Right hindlimb (tissue), 1 donor: ENCODE data around the gene PPM1E.
"Not testable (repeated sequence)": the region's sequence is repeated elsewhere in the genome, so short reads cannot be mapped to it uniquely, and the experiment has no call there.

Experiments
- DNase-seq: peaks from one replicate; pipeline ENCODE4 v3.0.0-alpha.2; 2018

The PPM1E gene

GRCh38 chr17:58783380-58783779 lies 27.7 kb downstream of the PPM1E start:
- no peak for DNase-seq

GRCh38 chr17:58785097-58785496 lies 29.4 kb downstream of the PPM1E start:
- DNase-seq: no peak

DNA sequence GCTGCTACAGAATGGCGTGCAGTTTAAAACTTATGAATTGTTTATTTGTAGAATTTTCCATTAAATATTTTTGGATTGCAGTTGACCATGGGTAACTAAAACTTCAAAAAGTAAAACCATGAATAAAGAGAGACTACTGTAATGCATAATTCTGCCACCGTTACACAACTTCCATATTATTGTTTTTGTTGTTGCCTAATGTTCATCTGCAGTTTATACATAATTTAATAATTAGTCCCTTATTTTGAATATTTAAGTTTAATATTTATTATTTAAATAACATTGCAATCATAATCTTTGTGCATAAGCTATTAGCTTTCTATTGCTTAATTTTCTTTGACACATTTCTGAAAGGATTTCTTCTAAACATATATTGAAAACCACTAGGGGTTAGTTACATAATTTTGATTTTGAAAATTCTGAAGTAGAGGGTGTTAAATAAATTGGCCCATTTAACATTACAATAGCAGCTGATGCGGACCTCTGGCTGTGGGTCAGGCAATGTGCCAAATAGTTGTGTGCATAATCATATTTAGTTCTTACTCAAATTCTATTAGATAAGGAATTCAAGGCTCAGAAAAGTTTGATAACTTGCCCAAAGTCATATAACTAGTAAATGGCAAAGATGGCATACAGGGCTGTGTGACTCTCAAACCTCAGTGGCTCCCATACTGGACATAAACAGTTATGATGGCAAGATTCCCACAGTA lies 31.1 kb downstream of the PPM1E start:
- DNase-seq: no peak

DNA sequence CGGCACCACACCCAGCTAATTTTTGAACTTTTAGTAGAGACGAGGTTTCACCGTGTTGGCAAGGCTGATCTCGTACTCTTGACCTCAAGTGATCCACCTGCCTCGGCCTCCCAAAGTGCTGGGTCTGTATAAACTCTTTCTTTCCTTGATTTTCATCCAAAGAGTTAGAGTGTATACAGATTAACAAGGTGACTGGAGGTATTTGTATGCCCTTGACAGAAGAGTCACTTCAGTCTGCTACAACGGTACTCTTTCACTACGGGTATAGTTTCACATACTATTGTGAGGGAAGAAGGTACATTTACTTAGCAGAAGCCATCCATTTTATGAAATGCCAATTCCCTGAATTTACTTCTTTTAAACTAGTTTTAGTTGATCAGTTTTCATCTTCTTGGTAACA lies 32.5 kb downstream of the PPM1E start:
- DNase-seq: no peak

GRCh38 chr17:58789160-58789559 lies 33.5 kb downstream of the PPM1E start:
- DNase-seq: no peak

GRCh38 chr17:58789831-58790230 lies 34.2 kb downstream of the PPM1E start:
- no peak for DNase-seq

- not testable (repeated sequence) for DNase-seq
Measured at GRCh38 chr17:58794508-58794907, 38.9 kb downstream of the PPM1E start.

GRCh38 chr17:58802188-58802587 lies 46.5 kb downstream of the PPM1E start:
- no peak for DNase-seq

DNA sequence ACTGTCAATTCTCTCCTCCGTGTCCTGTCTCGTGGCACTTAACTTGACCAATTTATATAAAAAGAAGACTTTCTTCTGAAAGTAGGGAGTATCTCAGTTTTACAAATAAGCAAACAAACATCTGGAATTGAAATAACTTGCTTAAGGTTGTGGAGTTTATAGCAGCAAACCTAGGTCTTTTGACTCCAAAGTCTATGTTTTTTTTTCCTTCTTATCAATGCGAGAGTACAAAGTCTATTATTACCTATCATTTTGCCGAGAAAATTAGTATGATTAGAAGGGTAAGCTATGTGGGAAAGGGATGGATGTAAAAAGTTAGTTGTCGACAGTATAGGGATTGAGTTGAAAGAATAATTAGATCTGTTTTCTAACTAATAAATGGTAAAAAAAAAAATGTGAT lies 50.4 kb downstream of the PPM1E start:
- DNase-seq: no peak

DNA sequence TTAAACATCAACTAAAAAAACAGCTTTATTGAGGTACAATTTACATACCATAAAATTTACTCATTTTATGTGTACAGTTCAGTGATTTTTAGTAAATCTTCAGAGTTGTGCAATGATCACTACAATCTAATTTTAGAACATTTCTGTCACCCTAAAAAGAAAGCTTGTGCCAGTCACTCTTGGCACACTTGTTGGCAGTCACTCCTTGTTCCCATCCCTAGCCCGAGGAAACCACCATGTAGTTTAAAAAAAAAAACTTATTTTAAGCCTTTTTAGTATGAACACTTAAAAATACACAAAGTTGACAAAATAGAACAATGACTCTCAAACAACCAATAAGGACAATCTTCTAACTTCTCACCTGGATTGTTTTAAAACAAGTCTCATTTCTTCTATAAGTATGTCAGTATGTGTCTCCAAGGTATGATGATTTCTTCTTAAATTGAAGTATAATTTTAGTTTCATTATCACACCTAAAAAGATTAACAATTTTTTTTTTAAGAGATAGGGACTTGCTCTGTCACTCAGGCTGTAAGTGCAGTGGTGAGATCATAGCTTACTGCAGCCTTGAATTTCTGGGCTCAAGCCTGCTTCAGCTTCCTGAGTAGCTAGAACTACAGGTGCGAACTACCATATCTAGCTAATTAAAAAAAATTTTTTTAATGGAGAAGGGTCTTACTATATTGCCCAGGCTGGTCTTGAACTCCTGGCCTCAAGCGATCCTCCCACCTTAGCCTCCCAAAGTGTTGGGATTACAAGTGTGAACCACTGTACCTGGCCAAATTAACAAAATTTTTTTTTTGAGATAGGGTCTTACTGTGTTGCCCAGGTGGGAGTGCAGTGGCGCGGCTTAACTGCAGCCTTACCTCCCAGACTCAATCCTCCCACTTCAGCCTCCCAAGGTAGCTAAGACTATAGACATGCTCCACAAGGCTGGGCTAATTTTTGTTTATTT lies 53.2 kb downstream of the PPM1E start:
- DNase-seq: no peak

DNA sequence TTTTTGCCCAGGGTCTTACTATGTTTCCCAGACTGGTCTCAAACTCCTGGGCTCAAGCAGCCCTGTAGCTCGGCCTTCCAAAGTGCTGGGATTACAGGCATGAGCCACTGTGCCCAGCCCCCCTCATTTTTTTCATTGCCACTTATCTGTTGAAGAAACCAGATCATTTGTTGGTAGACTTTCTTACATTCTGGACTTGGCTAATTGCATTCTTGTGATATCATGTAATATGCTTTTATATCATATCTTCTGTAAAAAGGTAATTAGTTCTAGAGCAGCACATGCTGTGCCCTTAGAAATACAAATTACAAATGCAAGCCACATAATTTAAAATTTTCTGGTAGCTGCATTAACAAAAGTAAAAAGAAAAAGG lies 53.9 kb downstream of the PPM1E start:
- DNase-seq: no peak

GRCh38 chr17:58811290-58811689 lies 55.6 kb downstream of the PPM1E start:
- DNase-seq: no peak

DNA sequence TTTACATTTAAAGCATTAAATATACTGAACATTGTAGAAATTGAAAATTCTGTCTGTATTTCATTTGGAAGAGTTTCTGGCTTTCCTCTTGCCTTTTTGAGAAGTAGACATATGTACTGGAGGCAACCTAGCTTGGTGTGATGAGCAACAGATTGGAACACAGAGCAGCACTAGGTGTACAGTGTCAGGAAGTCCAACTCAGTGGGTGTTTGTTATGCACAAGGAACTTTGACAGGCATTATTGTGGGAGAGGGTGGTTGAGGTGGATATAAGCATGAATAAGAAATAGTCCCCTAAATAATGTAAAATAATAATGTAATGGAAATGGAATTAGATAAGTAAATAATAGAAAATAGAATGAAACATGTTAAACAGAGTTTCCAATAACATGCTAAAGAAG lies 58.1 kb downstream of the PPM1E start:
- DNase-seq: no peak

- no peak for DNase-seq
Measured at GRCh38 chr17:58818654-58819053, 63.0 kb downstream of the PPM1E start.

- DNase-seq: no peak
Measured at GRCh38 chr17:58822148-58823050, 66.7 kb downstream of the PPM1E start.

DNA sequence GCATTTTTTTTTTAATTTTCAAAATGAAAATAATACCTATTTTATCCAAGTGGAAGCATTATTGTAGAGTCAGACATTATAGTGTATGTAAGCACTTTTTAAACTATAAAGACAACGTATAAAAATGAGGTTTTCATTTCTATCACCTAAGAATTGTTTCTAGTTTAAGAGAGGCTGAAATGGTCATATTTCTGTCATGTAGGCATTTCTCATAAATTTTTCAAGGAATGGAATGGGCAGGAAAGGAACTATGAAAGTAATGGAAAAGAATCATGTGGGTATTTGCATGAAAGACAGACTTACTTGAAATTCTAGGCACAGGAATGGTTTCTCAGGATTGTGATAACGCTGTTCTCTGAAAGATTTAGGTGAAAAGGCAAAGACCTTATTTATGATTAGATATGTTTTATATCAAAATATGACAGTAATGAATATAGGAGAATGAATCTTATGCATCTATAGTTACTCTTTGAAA lies 67.4 kb downstream of the PPM1E start:
- DNase-seq: no peak

GRCh38 chr17:58829172-58829637 lies 73.6 kb downstream of the PPM1E start:
- no peak for DNase-seq

DNA sequence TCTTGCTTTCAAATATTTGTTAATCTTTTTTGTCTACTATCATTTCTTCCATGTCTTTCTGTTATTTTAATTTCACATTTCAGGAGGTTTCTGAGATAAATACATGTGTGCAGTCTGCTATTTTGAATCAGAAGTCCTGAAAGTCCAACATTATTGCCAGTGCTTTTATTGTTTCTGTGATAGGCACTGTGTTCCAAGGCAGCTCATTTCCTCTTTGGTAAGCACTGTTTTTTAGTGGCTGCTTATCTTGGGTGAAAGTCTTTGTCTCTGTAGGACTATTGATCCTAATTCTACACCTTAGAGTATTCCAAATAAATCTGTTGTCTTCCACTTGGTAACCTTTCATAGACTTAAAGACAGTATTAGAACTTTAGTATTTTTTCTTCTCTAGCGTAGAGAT lies 76.1 kb downstream of the PPM1E start:
- DNase-seq: no peak

DNA sequence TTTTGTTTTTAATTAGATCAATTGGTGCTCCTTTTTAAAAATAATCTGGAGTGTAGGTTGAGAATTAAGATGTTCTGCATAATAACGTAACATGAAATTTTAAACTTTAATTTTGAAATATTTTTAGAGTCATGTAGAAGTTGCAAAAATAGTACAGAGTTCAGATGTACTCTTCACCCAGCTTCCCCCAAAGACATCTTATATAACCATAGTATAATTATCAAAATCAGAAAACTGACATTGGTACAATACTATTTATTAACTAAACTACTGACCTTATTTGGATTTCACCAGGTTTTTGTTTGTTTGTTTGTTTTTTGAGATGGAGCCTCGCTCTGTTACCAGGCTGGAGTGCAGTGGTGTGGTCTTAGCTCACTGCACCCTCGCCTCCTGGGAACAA lies 76.9 kb downstream of the PPM1E start:
- DNase-seq: no peak

DNA sequence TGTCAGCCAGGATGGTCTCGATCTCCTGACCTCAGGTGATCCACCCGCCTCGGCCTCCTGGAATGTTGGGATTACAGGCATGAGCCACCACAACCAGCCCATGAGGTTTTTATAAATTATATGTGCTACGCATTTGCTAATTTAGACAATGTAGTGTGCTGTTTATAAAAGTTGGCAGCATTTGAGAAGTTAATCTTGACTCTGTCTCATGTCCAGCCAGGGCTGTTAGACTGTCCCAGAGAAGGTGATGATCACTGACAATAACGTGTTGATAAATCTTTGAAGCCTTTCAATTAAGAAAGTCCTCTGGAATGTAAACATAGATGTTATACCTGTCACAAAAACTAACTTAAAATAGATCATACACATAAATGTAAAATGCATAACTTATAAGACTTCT lies 82.0 kb downstream of the PPM1E start:
- no peak for DNase-seq

GRCh38 chr17:58840820-58841612 lies 85.4 kb downstream of the PPM1E start:
- DNase-seq: no peak

- DNase-seq: not testable (repeated sequence)
Measured at GRCh38 chr17:58846413-58846812, 90.8 kb downstream of the PPM1E start.
